Right ventricle myocardium superior (tissue), 1 donor: ENCODE data around the gene NPAS3. TPM values are rescaled to one million over a fixed set of nuclear protein-coding genes. Genes with fewer than 3 reads are reported as not detected.

Source experiments
- ATAC-seq: fragments of 200-7000 bp; cut with Tn5 transposase; one replicate; pipeline ENCODE4 v1.9.1; 2020; ENCODE audit warnings: mild to moderate bottlenecking; ENCODE audit not compliant: poor library complexity
- DNase-seq: peaks from one replicate; pipeline ENCODE4 v3.0.0-alpha.2; 2020
- intact Hi-C: fragments of 100-400 bp; cut with DNase I; formaldehyde crosslinking; loops from one replicate; pipeline ENCODE4 v1.11.2; 2022
- total RNA-seq: library from RNA; stranded (reverse); fragmentation: NEBNext Ultra II Directional; extraction: Animal tissue kit (Norgen Biotek cat#: 25700); gene quantifications from one replicate; pipeline ENCODE4 v1.2.1, GENCODE V29; 2021
- donor health status: DM: no; HTN: yes; CAD: no; lungs with severe emphysema.

NPAS3 gene
- total RNA-seq, 1 donor from 2014 or later: 1.7 TPM

DNA sequence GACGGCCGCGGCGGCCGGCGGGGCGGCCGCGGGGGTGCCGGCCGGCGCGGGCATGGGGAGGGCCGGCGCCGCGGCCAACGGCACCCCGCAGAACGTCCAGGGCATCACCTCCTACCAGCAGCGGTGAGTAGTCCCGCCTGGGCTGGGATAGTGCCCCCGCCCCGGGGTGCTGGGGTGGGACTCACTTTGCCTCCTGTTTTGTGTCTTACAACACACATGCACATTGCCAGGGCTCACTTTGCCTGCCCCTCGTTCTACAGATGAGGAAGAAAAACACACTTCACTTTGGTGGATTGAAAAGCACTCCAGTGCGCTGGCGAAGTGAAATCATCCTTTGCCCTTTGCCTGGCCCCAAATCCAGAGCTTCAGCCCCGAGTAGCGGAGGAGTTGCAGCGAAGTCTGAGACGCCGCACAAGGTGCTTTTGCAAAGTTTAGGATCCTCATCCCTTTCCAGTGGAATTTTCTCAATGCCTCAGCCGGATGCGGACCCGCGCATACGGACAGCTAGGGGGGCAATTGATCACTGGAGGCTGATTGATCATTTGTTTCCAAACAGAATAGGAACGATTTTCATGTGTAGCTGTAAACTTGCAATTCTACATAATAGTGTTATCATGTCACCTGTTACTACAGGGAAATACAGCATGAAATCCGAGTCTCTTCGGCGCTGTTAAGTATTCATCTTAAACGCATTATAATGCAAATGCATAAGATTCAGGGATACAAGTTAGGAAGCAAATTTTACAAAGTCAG lies 3.6 kb upstream of the NPAS3 start:
- intact Hi-C loops: loop anchor here (10.0 kb wide), 1 partner anchor 220 kb away; no protein-coding TSS in a partner anchor
- DNase-seq (no peak), ATAC-seq (no peak)

DNA sequence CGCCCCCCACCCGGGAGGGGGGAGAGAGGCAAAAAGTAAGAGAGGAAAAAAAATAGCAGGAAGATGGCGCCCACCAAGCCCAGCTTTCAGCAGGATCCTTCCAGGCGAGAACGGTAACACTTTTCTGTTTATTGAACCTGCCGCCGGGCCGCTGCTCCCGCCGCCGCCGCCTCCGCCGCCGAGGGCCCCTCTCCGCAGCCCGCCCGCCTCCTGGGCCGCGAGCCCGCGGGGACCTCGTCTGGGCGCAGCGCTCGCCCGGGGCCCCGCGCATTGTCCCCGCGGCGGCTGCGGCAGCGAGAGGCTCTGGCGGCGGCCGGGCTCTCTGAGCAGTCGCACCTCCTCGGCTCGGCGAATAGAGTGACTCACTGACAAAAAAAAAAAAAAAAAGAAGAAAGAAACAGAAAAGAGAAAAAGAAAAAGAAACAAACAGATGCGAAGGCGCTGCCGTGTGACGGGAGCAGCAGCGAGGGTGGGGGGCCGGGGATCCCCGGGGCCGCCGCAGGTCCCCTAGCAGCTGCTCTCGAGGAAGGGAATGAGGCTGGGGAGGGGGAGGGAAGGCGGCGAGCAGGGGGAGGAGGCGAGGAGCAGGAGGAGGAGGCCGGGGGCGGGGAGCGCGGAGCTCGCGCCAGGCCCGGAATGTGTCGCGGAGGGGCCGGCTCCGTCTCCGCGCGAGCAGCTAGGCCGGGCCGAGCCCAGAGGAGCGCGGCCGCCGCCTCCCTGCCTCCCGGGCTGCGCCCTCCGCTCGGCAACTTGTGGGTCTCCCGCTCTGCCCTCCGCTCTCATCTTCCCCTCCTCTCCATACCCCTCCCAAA lies 781 bp downstream of the NPAS3 start:
- peak; percentile 87 for DNase-seq
- intact Hi-C loops: loop anchor here (10.0 kb wide), 1 partner anchor 225 kb away; no protein-coding TSS in a partner anchor
- ATAC-seq: peak; percentile 95

DNA sequence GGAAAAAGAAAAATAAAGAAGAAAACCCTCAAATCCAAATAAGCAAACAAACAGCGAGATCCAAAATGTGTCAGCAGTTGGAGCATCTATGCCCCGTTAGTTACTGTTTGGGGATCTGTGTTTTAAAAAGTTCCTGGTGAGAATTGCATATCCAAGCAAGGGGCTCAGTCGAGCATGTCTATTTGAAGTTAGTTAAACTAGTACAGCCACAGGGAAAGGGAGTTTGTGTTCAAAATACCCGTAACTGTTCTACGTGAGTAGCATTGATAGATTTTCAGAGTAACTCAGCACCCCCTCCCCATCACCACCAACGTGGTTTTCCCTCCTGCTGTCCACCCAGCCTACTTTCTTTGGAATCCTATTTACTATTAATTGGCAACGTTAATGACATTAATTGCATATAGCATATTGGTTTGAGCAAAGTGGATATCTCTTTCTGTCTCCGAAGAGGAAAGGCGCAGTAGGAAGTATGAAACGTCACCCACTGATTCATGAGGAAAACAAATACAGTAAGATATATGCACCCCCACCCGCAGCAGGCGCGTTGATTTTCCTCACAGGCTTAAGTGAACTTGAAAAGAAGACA lies 1.5 kb downstream of the NPAS3 start:
- intact Hi-C loops: no loop called here
- DNase-seq (no peak), ATAC-seq (no peak)

DNA sequence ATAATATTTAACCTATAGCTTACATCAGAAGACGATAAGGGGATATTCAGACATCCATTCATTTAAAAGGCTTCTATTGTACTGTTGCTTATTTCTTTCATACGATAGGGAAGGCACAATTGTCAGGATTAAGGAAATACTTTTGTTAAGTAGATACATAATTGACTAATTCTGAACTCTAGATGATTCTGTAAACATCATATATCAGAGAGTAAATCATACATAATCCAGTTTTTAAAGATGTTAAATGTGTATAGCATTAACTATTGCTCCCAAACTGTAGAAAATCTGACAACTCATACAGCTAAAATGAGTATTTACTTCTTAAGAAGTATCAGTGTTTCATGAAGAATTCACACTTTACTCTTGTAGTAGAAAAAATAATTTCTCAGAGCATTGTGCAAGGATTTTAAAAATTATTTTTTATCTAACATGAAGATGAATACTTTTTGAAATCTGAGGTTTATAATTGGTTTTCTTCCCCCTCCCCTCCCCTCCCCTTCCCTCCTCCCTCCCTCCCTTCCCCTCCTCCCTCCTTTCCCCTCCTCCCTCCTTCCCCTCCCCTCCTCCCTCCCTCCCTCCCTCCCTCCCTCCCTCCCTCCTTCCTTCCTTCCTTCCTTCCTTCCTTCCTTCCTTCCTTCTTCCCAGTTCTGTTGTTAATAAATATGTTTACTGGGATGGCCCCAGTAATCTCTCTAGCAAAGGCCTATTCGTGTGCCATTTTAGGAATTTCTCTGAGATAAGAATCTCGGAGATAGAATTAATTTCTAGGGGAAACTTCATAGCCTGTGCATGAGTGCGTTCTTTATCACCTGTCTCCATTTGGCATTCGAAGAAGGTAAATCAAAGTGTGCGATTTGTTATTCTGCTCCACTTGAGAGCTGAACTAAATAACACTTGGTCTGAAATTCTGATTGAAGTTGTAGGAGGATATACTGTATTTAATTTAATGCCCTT lies 2.3 kb downstream of the NPAS3 start:
- DNase-seq (no peak), ATAC-seq (no peak)
- intact Hi-C loops: no loop called here

DNA sequence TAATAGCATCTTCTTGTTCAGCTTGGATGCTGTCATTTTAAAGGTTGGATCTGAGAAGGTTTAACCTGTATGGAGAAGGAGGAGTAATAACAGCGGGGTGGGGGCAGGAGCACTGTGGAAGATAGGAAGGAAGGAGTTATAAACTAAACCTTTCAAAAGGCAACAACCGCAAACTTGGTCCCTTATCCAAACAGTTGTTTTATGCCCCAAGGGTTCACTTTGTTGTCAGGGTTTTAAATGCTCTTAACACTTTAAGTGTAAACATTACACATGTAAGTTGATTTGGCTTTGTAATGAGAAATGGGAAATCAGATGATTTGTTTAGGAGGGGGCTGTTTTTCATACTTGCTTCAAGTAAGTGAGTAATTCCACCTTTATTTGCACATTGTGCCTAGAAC lies 3.0 kb downstream of the NPAS3 start:
- no peak for ATAC-seq
- DNase-seq: no peak
- intact Hi-C loops: no loop called here

DNA sequence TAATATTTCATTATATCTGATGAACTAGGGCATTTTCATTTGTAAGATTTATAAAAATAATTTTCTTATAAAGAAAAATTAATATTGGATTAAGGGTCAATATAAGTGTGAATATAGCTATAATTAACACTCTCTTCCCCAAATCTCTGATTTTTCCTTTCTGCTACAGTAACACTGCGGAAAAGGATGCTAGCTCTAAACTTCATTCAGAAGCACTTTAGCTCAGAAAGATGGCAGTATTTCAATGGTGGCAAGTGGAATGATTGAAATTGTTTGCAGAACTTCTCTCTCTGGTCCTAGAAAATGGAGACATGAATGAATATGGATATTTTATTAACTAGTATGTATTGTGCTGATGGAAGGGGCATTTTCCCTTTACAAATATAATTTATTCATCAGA lies 8.4 kb downstream of the NPAS3 start:
- ATAC-seq (no peak), DNase-seq (no peak)
- intact Hi-C loops: no loop called here

DNA sequence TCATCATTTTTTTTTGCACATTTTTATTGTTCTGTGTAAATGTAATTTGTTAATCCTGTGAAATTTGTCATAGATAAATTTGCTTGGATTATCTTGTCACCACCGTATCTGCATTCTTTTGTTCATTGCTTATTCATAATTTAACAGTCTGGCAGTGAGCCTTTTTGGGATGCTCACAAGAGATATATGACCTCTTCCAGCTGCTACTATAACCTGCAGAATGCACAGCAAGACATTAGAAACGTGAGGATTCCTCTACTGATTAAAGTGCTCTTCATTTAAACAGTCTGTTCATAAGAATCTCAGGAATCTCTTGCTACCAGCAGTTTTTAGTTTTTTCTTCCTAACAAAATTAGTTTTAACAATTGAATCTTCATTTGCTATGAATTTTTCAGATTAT lies 9.1 kb downstream of the NPAS3 start:
- intact Hi-C loops: no loop called here
- no peak for DNase-seq
- no peak for ATAC-seq

DNA sequence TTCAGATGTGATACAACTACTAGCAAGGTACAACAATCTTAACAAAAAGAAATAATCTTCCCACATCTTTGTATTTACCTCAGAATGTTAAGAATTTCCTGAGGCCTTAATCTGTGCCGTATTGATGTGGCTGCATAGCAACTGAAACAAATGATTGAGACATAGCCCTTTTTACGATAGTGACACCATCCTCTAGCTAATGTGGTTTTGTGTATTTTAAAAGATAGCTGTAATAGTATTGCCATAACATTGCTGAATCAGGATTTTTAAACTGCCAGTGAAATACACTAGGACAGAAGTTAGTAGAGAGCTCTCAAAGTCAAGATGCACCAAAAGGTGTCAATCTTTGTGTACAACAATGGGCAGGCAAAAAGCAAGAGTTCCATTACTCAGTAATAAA lies 11.9 kb downstream of the NPAS3 start:
- no peak for ATAC-seq
- no peak for DNase-seq
- intact Hi-C loops: no loop called here

DNA sequence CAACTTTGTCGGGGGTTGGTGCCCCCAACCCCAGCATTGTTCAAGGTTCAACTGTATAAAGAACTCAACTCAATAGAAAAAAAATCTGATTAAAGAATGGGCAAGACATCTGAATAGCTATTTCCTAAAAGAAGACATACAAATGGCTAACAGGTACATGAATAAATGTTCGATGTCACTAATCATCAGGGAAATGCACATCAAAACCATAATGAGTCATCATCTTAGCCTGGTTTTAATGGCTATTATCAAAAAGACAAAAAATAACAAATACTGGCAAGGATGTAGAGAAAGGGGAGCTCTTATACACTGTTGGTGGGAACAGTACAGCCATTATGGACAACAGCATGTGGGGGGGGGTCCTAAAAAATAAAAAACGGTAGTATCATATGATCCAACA lies 28.7 kb downstream of the NPAS3 start:
- intact Hi-C loops: no loop called here
- ATAC-seq: no peak

DNA sequence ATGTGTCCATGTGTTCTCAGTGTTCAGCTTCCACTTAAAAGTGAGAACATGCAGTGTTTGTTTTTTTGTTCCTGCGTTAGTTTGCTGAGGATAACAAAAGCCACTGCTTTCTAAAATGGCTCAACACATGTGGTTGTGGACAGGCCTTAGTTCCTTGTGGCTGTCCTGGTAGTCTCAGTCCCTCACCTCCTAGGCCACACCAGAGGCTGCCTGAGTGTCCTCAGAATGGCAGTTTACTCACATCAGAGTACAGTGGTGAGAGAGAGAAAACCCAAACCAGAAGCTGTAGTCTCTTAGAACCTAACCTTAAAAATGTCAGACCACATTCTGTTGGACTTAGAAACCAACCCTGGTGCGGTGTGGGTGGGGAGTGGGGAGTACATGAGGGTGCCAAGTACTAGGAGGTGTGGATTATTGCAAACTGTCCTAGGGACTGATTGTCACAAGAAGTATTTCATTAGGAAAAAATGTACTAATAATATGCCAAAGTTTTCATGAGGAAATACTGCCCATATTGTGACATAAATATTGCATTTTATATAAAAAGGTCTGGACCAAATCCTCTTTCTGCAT lies 30.4 kb downstream of the NPAS3 start:
- ATAC-seq (peak; percentile 34), DNase-seq (no peak)
- intact Hi-C loops: no loop called here

More for the DNA sequence above, 28.7 kb downstream of the NPAS3 start:
- no peak for DNase-seq

DNA sequence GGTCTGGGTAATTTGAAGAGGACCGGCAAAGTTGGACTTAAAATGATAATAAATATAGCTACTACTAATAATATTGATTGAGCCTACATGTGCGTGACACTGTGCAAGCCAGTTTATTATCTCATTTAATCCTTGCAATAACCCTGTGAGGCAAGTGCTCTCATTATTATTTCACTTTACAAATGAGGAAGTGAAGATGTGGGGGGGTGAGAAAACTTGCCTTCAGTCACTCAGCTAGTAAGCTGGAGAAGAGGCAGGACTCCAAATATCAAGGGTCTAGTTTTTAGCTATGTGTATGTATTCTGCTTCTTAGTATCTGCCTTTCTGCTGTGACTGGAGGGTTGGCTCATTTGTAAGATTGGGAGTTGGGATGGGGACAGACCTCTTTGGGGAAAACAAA lies 39.2 kb downstream of the NPAS3 start:
- intact Hi-C loops: no loop called here
- no peak for ATAC-seq
- no peak for DNase-seq

DNA sequence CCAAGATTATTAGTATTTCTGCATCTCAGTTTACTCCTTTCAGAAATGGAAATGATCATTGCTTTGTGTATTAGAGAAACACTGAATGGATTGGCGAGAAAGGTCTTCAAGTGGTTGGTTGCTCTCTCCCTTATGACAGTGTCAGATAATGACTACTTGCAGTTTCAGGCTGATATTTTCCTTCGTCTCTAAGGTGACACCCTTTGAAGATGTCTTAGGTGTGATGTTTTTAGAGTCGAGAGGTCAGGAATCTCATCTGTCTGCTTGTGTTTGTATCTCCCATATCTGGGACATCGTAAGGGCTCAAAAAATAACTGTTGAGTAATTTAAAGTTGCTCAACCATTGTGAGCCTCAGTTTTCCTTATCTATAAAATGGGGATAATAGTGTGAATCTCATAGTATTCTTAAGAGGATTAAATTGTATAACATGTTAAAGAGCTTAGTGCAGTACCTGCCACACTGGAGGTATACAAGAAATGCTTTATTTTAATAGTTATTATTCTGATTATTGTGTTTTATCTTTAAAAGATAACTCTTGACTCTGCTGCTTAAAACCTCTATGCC lies 40.1 kb downstream of the NPAS3 start:
- intact Hi-C loops: no loop called here
- DNase-seq (no peak), ATAC-seq (no peak)

DNA sequence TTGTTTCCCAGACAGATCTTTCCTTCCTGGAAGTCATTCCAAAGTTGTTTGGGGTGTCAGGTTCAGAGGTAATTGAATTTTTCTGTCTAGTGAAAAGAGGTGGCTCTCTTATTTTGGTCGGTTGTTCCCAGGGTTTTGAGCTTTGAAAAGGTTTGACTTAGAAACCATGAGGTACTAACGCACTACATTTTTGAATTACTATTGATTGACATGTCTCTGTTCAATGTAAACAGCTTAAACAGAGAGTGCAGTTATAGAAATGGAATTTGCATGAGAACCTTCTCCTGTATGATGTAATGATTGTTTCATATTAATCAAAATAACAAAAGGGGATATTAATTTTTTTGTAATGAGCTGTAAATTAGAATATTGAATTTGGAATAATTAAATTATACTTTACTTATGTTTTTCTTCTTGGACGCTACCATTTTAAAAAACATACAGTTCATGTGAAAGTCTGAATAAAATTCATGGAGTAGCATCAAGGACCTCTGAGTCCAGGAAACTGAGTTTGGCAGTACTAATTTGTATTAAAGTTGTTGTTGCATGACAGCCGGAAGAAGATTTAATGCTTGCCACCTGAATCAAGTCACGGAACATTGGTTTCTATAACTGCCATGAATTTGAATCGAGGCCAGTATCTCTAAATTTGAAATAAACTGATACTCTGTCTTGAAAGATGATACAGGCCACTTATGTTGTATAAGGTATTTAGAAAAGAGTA lies 41.7 kb downstream of the NPAS3 start:
- intact Hi-C loops: no loop called here
- ATAC-seq: no peak
- DNase-seq: no peak

DNA sequence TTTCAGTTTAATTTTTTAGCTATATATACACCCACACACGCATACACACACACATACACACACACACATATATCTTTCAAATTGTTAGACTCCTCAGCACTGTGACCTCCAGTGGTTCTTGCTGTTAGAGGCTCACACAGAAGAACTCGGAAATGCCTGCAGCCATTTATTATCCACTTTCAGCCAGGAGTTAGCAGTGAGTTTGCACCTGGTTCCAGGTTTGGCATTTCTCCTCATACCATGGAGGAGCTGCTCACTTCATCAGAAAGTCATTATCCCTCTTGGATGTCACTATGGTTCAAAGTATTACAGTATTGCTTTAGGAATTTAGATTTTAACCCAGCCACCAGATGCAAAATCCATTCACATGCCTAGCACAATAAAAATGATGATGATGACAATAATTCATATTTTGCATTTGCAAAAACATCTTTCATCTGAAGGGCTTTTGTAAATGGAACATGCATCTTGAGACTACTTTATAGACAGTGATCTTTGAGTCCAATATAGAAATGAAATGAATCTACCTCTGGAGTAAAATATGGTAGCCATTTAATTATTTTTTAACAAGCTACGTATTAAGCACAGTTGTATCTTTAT lies 42.3 kb downstream of the NPAS3 start:
- intact Hi-C loops: no loop called here
- ATAC-seq (no peak), DNase-seq (no peak)

DNA sequence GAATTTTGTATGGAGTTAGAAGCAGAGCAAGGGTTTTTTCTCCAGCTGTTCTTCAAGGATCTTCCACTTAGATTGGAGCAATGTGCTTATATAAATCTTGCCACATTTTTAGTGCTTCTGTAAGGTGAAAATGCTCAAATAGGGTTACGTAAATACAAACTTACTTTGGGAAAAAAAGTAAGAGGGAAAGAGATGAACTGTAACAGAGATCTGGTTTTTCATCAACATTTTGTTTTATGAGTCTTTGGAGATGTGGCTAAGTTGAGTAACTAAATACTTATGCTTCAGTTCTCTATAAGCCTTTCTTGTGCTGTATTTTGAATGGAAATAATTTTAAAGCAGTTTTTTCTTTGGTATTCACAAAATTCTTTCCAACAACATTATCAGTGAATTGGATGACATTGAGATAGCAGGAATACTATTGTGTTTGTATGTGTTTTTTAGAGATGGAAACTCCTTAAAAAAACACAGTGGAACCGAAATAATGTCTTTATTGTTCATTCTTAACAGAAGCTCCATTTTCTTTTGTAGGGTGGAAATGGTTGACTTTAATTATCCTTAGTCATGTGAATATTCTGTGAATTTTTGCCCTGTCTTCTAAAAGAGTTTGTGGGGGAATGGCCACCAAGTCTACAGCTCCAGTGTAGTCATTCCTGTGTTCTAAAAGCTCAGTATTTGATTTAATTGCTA lies 45.7 kb downstream of the NPAS3 start:
- intact Hi-C loops: no loop called here
- DNase-seq: no peak
- no peak for ATAC-seq

DNA sequence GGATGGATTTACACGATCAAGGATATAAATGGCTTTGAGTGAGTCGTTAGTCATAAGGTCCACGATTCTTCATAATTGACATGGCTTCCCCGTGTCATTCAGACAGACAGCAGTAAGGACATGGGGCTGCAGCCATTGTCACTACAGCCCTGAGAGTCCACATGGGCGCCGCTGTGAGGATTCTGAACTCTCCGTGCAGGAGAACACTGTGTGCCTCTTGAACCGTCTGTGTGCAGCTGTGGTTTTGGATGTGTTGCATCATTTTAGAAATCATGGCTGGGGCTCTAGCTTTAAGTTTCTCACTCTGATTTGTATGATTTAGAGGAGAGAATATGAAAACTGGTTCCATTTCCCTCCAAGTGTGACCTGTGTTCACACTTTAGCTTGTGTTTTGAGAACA lies 47.2 kb downstream of the NPAS3 start:
- intact Hi-C loops: no loop called here

More for the DNA sequence above, 47.2 kb downstream of the NPAS3 start:
- DNase-seq (peak; percentile 57), ATAC-seq (peak; percentile 88)
